ENCODE data around the gene PARP1.
"Not testable (repeated sequence)": the region's sequence is repeated elsewhere in the genome, so short reads cannot be mapped to it uniquely, and the experiment has no call there.

The PARP1 gene

DNA sequence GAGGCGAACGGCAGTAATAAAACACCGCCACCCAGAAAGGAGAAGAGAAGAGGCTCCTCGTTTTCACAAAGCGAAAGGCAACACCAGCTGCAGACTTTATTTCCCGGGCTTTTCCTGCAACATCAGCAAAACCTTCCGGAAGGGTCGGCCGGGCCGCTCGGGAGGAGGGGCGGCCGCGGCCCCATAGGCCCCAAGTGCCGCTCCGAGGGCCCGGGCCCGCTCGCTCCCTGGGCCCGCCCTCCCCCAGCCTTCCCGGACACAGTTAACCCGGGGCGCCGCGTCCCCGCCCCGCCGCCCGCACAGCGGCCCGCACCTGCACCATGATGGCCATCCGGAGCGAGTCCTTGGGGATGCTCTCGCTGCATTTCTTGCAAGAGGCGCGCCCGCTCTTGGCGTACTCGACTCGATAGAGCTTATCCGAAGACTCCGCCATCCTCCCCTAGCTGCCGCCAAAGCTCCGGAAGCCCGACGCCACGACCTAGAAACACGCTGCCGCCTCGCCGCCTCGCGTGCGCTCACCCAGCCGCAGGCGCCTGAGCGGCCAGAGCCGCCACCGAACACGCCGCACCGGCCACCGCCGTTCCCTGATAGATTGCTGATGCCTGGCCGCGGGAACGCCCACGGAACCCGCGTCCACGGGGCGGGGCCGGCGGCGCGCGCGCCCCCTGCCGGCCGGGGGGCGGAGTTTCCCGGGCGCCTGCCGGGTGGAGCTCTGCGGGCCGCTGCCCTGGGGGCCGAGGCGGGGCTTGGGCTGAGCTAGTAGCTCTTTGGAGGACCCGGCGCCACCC is at the start of gene PARP1:
Gene PARP1, minus strand, starts transcription at position 597 of the 788 bp plus-strand sequence. Its CDS starts 164 bp downstream, at position 433.
- peak; percentile 97 for DNase-seq

DNA sequence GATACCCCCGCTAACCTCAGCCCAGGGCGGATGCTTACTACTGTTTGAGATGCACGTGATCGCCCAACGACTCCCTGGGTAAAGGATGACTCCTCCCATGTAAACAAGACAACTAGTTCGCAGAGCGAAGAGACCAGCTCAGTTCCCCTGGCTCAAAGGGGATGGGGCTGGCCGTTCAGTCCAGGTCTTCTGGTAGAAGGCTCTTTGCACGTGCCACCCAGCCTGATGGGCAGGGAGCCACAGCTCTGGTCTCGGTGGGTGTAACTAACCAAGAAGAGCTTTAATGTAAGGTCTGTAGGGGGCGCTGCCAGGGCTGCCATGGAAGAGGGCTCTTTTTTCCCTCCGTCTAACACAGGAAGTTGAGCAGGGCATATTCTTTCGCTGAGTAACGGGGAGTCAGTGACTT is 49.4 kb upstream of the PARP1 start:
- DNase-seq: peak; percentile 82

DNA sequence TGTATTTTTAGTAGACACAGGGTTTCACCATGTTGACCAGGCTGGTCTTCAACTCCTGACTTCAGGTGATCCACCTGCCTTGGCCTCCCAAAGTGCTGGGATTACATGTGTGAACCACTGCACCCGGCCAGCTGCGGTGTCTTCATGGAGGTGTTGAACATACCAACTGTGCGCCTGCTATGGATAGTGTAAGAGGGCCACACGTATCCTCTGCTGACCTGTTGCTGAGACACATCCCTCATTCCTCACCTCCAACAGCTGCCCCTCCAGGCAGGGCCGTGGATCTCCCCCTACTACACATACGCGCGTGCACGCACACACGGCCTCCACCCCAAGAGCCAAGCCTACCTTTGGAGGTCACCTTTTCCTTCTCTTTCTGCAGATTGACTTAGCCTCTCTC is 48.0 kb upstream of the PARP1 start:
- no peak for DNase-seq

DNA sequence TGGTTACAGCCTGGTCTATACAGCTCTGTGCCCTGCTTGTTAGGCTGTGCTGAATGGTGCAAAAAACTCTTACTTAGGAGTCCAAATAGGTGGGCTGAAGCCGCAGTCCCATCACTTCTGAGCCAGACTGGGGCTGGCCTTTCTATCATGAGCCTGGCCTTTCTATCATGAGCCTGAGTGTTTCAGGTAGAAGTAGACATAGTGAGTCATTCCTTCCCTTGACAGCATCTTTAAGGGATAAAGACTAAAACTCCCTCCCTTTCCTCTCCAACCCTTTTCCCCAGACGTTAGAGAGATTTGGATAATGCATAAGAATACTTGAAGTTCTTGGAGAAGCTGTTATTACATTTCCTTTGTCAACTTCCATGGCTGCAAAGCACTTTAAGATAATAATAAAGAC is 46.5 kb upstream of the PARP1 start:
- DNase-seq: no peak

DNA sequence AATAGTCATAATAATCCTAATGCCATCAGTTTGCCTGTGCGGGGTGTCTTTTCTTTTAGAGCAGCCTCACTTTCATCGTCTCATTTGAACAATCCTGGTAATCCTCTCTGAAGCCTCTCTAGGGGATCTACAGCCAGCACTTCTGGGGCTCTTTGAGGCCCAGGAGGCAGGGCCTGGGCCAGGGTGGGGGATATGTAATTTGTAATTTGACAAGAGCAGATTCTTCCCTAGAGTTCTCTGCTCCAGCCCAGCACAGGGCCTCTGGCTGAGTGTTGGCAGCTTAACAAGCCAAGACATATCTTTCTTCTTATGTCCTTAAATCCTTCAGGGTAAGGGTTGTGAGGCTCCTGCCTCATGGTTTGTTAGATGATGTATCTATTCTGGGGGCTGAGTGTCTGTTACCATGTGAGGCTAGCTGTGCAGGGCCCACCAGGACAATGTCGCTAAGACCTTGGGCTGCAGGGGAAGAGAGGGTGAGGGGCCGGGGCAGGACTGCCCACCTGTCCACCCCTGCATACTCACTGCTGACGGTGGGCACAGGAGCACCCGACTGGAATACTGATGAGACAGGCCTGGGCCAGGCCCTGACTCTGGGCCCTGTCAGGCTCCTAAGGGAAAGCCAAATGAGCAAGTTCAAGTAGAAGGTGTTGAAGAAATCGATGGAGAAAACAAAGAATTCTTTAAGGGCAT is 45.3 kb upstream of the PARP1 start:
- DNase-seq: no peak

DNA sequence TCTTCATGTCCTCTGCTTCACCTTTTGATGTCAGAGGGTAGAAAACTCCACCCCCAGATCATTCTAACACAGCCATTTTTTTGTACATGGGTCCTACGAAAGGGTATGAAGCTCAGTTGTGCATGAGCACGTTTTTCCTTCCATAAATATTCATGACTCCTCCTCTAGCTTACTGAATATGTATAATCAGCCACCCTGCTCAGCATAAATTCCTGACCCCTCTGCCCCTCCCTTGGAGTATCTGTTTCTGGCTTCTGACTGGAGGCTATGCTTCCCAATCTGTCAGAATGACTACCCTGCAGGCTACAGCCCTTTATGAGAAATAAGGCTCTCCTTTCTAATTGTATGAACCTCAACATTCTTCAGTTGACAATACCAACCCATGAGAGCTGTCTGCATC is 42.8 kb upstream of the PARP1 start:
- no peak for DNase-seq

DNA sequence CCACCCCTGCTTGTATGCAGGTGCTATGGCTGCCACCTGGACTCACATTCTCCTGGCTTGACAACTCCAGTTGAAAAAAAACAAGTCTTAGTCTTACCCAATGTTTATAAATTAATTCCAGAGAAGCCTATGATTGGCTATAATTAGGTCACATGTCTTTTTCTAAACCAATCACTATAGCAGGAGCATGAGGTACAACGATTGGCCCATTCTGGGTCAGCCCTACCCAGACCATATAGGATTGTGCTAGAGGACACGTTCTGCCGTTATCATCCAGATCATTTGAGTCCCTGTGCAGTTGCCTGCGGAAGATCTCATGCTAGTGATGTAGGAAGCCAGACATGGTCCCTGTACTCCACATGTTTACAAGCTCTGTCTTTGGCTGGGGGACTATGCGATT is 41.9 kb upstream of the PARP1 start:
- no peak for DNase-seq

DNA sequence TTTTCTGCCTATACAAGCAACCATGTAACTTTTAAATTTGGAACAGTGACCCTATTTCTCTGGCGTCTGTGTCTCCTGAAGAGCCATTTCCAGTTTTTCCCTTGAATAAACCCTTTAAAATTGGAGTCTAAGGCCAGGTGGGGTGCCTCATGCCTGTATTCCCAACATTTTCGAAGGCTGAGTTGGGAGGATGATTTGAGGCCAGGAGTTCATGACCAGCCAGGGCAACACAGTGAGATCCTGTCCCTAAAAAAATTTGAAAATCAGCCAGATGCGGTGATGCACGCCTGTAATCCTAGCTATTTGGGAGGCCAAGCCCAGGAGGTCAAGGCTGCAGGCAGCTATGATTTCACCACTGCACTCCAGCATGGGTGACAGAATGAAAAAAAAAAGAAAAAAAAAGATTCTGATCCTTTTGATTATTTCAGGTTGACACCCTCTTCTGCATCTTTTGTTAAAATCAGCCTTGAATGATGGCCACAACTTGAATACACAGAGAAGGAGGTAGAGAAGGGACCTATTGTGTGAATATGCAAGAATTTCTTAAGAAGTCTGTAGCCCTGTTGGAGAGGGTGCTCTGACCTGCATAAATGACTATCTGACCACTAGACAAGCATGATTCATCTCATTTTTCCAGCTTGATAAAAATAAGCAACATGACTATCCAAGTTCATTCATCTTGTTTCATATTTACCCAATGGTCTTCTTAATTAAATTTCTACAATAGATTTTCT is 40.2 kb upstream of the PARP1 start:
- no peak for DNase-seq

DNA sequence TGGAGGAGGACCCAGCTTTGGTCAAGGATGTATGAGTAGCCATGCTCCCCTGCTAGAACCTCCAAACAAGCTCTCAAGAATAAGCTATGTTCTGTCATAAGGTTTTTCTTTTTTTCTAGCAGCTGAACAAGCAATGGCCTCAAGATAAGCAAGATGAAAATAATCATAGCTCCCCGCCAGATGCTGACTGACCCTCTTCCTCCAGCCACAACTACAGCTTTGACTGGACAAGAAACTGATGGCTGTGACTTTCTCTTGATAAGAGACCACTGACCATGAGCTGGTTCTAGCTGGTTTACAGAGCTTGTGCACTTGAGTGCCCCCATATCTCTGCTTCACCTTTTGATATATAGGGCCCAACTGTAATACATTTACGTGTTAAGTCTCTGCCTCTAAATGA is 38.2 kb upstream of the PARP1 start:
- DNase-seq: no peak

DNA sequence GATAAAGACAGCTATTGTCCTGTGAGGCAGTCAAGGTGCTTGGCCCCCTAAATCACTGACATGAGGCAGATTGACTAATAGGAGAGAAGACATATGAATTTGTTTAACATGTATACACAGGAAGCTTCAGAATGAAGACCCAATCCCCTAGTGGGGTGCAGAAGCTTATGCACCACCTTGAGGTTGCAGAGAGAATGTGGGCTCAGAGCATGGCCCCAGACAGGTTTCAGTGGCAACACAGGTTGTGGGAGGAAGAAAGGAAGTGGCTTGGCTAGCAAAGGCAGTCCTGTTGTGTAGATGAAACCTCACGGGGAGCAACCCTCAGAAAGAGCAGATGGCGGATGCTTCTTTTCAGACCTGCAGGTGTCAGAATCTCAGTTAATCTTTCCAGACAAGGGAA is 37.0 kb upstream of the PARP1 start:
- peak; percentile 75 for DNase-seq

DNA sequence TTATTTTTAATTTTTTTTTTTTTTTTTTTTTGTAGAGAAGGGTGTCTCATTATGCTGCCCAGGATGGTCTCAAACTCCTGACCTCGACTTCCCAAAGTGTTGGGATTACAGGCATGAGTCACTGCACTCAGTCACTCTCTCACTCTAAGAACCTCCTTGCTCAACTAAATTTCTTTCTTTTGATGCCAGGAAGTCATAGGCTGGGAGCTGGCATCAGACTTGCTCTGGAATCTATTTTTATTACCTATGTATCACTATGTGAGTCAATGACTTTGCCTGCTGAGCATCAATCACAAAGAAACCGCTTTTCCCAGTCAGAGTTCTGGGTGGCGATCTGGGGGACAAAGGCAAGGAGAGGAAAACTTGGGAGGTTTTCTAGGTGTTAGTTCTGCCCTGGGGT is 35.5 kb upstream of the PARP1 start:
- DNase-seq: no peak

DNA sequence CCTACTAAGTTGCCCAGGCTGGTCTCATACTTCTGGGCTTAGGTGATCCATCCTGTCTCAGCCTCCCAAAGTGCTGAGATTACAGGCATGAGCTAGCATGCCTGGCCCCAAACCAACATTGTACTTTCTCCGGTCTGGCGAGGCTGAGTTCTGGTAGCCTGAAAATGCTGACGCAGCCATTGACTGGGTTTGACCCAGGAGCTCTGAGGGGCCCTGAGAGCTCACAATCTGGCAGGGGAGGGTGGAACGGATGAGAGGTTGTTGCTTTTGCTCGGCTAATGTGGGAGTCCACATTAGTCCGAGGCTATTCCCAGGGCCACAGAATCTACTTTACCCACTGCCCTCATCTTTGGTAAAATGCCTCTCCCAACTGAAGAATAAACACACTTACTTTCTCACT is 35.1 kb upstream of the PARP1 start:
- DNase-seq: no peak

DNA sequence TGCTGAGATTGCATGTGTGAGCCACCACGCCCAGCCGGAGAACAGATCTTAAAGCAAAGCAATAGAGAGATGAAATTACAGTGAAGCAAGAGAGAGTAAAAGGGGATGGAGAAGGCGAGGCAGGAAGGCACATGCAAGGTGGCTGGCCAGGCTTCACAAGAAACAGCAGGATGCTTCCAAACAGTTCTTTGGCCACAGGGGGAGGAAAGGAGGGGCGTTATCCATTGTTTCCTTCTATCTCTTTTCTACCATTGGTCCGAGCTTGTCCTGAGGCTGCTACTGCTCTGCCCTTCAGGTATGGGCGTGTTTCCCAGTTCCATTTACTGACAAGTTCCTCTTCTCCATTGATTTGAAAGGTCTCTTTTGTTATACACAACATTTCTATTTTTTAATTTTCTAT is 33.7 kb upstream of the PARP1 start:
- DNase-seq: no peak

DNA sequence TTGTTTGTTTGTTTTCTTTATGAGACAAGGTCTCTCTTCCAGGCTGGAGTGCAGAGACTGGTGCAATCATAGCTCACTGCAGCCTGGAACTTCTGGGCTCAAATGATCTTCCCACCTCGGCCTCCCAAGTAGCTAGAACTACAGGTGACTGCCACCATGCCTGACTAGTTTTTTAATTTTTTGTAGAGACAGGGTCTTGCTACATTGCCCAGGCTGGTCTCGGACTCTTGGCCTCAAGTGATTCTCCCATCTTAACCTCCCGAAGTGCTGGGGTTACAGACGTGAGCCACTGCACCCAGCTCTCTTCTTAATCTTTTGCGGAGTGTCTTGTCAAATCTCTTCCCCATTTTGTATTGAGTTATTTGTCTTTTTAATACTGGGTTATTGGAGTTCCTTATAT is 32.6 kb upstream of the PARP1 start:
- DNase-seq: no peak

DNA sequence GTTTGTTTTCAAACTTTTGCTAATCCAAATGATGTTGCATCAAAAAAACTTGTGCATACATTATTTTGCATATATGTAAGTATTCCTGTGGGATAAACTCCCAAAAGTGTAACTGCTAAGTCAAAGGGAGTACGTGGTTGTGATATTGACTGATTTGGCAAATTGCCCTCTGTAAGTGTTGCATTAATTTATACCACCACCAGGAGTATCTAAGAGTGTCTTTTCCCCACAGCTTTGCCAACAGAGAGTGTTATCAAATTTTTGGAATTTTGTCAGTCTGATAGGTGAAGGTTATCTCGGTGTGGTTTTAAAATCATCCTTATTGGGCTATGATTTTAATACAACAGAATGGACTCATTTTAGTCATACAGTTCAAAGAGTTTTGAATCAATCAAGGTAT is 30.1 kb upstream of the PARP1 start:
- DNase-seq: no peak

DNA sequence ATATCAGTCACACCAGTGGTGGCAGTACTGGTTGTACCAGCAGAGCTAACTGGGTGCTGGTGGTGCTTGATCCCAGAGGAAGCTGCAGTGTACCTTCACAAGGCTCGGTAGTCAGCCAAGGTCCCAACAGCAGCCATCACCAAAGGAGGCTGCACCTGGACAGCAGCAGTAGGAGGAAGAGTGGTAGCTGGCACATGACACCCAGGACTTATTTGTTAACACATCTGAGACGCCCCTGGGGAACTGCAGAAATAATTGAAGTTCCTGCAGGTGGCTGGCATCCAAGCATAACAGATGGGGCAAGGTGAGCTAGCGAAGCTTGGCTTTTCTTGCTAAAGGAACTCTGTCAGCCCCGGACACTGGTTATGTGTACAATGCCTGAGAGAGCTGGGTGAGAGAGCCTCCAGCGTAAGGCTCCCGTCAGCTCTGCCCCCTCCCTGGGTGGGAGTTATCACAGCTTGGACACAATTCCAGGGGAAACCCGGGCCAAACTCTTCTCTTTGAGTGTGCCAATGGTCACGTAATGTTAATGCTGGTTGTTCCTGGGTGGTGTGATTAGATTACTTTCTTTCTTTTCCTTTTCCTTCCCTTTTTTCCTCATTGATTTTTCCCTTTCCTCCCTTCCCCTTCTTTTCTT is 29.1 kb upstream of the PARP1 start:
- no peak for DNase-seq

DNA sequence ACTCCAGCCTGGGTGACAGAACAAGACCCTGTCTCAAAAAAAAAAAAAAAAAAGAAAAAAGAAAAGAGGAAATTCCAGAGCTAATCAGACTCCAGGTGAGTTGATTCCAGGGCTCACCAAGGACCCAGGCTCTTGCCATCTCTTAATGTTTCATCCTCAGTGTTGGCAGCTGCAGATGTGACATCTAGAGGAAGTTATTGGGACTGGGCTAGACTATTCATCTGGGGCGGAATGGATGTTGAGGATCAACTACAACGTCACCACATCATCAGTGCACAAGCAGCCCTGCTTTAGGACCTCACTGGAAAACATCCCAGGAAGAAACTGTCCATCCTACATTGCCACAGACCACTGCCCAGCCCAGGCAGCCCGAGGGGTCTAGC is 28.6 kb upstream of the PARP1 start:
- DNase-seq: no peak

DNA sequence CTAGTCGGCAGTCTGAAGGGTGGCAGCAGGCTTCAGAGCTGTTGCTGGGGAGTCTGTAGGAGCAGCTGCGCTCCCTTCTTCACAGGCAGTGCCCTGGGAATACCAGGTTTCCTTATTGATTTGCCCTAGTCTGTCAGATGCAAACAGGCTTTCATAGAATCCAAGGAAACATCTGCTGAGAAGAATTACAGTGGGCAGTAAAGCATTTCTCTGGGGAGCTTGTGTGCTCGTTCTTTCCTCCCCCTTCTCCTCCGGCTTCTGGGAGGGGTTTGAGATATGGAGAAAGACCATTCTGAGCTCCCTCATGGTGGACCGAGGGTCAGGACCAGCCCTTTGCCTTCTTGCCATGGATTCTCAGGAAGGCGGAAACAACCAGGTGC is 25.4 kb upstream of the PARP1 start:
- DNase-seq: peak; percentile 38

DNA sequence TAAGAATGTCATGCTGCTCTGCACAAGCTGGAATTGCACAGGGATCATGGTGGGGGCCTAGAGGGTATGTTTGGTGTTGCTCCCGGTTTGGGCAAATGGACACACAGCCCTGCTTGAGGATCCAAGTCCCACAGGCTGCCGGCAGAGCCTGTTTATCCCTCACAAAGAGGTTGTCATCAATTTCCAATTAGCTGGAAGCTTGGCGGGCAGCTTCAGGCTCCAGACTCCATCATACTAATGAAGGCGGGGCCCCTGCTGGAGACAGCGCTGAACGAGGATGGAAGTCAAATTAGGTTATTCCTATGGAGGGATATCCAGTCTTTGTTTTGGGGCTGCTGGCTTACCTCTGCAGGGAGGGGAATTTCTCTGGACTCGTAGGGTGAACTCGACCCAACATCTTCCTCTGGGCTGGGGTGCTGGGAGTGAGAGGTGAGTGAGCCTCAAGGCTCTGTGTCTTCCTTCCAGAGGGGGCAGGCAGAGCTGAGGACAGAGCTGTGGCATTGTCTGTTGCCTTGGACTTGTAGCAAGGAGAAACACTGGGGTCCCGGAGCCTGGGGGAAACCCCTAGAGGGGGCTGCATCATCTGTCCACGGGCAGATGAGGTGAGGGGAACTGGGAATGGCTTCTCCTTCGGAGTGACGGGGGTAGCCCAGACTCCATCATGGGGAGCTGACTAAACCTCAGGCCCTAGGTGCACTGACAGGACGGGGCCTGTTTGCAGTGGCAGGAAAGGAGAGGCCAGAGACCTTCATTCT is 24.9 kb upstream of the PARP1 start:
- peak; percentile 46 for DNase-seq

DNA sequence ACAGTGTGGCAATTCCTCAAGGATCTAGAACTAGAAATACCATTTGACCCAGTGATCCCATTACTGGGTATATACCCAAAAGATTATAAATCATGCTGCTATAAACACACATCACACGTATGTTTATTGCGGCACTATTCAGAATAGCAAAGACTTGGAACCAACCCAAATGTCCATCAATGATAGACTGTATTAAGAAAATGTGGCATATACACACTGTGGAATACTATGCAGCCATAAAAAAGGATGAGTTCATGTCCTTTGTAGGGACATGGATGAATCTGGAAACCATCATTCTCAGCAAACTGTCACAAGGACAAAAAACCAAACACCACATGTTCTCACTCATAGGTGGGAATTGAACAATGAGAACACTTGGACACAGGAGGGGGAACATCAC is 24.0 kb upstream of the PARP1 start:
- DNase-seq: not testable (repeated sequence)

DNA sequence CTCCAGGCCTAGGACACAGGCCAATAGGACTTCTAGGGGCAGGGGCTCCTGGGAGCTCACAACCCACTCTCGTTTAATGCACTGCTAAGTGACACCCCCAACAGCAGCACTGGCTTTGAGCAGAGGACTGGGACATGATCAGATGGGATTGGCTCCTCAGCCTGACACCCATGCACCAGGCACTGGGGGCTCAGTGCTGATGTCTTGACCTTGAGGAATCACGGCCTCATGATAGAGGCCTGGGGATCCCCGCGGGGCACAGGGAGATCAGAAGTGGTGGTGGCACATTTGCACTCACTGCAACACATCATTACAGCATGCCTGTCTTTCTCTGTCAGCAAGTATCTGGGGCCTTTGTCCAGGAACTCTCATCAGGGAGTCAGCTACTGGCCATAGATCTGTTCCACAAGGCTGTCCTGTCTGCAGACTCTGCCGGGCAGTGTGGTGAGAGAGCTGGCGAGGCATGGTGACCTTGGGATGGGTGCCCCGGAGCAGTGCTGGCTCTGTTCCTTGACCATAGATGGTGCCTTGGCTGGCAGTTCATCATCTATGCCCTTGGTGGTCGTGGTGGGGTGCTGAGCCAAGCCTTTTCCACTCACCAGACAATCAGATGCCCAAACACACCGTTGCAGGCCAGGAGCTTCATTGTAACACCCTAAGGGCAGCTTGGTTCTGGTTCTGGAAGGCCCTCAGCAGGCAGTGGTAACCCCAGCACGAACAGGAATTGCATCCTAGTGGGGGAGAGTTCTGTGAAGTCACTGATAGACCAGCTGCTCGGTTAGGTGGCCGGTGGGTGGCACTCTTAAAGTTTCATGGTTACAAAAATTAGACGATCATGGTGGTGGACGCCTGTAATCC is 22.2 kb upstream of the PARP1 start:
- DNase-seq: peak; percentile 52

All from activated CD8-positive, alpha-beta memory T cell treated with anti-CD3 and anti-CD28 coated beads for 24 hours (primary cell).